ENCODE measurements around the gene PCNX1.

DNA sequence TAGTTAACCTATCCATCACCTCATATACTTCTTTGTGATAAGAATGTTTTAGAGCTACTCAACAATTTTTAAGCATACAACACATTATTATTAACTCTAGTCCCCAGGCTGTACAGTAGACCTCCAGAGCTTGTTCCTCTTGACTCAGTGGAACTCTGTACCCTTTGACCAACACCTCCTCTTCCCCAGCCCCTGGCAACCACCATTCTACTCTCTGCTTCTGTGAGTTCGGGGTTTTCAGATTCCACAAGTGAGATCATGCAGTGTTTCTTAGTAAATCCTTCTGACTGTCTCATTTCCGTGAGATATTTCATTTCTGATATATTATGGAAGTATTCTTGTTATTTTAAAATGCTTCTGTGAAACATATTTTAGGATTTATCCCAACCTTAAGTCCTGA is 200.7 kb downstream of the PCNX1 start:
- TF ChIP-seq CTCF (IDR thresholded peaks at IDR 0.05; ENCODE audit: insufficient read depth, low read length): no peak
- TF ChIP-seq POLR2AphosphoS5 (IDR thresholded peaks at IDR 0.05; ENCODE audit: low read depth): no peak
- TF ChIP-seq REST (IDR thresholded peaks at IDR 0.05; ENCODE audit: insufficient replicate concordance, low read depth): no peak
